Lung (tissue), 12 donors: ENCODE measurements around the gene HIBCH. TPM values are rescaled to one million over a fixed set of nuclear protein-coding genes. Genes with fewer than 3 reads are reported as not detected.

Experiments used
- ATAC-seq: fragments of 200-7000 bp; cut with Tn5 transposase; one replicate; pipeline ENCODE4 v1.9.1; 2020; ENCODE audit warnings: moderate number of reproducible peaks; ENCODE audit not compliant: insufficient read depth, low FRiP score
- DNase-seq, 3 donors: peaks; one replicate each; pipeline ENCODE4 v3.0.0-alpha.2; 2013 to 2017
- H3K27ac ChIP-seq, 2 donors: one replicate each; pipeline ENCODE4 v1.5.1; 2013; ENCODE audit warnings: mild to moderate bottlenecking in 2 of 2, moderate library complexity in 2 of 2, control low read depth in 1 of 2, inconsistent platforms in 1 of 2, low read depth in 1 of 2, low read length in 1 of 2
- H3K27me3 ChIP-seq, 3 donors: one replicate each; pipeline ENCODE4 v1.5.1; 2013; ENCODE audit warnings: low read length in 2 of 3; ENCODE audit not compliant: control insufficient read depth in 3 of 3, insufficient read depth in 3 of 3
- H3K36me3 ChIP-seq, 4 donors: one replicate each; pipeline ENCODE4 v1.5.1; 2013; ENCODE audit warnings: low read length in 4 of 4, mild to moderate bottlenecking in 1 of 4, moderate library complexity in 1 of 4; ENCODE audit not compliant: control insufficient read depth in 4 of 4, insufficient read depth in 4 of 4
- H3K4me1 ChIP-seq, 5 donors: one replicate each; pipeline ENCODE4 v1.5.1; 2013; ENCODE audit warnings: low read length in 5 of 5, mild to moderate bottlenecking in 2 of 5, moderate library complexity in 1 of 5; ENCODE audit not compliant: control insufficient read depth in 5 of 5, insufficient read depth in 5 of 5
- H3K4me3 ChIP-seq: one replicate; pipeline ENCODE4 v1.5.1; 2013; ENCODE audit warnings: mild to moderate bottlenecking, control low read depth, moderate library complexity
- H3K9ac ChIP-seq, 2 donors: one replicate each; pipeline ENCODE4 v1.5.1; 2013; ENCODE audit warnings: low read length in 2 of 2, control low read depth in 1 of 2; ENCODE audit not compliant: insufficient read depth in 1 of 2
- H3K9me3 ChIP-seq, 4 donors: one replicate each; pipeline ENCODE4 v1.5.1; 2013; ENCODE audit warnings: low read length in 3 of 4, mild to moderate bottlenecking in 1 of 4, moderate library complexity in 1 of 4; ENCODE audit not compliant: control insufficient read depth in 4 of 4, insufficient read depth in 3 of 4
- CTCF ChIP-seq: IDR thresholded peaks from 2 replicates; pipeline ENCODE4 v1.5.1; 2012; ENCODE audit warnings: mild to moderate bottlenecking; ENCODE audit errors: control extremely low read depth, extremely low read depth
- WGBS, 2 donors: extraction: QIAGEN DNeasy Blood & Tissue Kit; methylation state at CpG; one replicate each; pipeline ENCODE4 v1.1.7; 2013; 5-methylcytosine and 5-hydroxymethylcytosine counted together
- polyA plus RNA-seq, 2 donors: library from polyadenylated mRNA; stranded (reverse); fragments of 200-250 nt; gene quantifications; one replicate each; pipeline ENCODE4 v1.2.1, GENCODE V29; 2013
- total RNA-seq, 2 donors: library from RNA; depleted of rRNA in 1 of 2; stranded (reverse); fragments of >200 nt in 1 of 2; gene quantifications; one replicate each; pipeline ENCODE4 v1.2.1, GENCODE V29; 2014 to 2021
- donor health status: control.
- donor health status: control.
- donor health status: Bipolar disorder and iron deficiency.
- donor health status: healthy.
- donor health status: DM: yes; HTN: yes; CAD: no.

HIBCH gene
- total and polyA plus RNA-seq, 4 donors = 14.2 to 50.0 (median 17.9) TPM

GRCh38 chr2:190254063-190254850 lies 65.4 kb downstream of the HIBCH start:
- TF ChIP-seq CTCF = no peak
- Histone ChIP-seq H3K9ac (no peak overlapping the region), H3K9me3 (no peaks in the 10 kb centered on the region), H3K4me1 (peaks cover 0 to 12% (median 0%) of the 10 kb centered on the region in 5 donors), H3K27me3 (no peaks in the 10 kb centered on the region), H3K36me3 (peaks cover 11 to 19% (median 15%) of the 10 kb centered on the region in 4 donors), H3K27ac (no peak overlapping the region), H3K4me3 (no peak overlapping the region)
- WGBS, 2 donors = 95 to 99% methylated on average over 3 of the region's 3 CpGs
- DNase-seq (no peak), ATAC-seq (no peak)

GRCh38 chr2:190250421-190250820 lies 69.2 kb downstream of the HIBCH start:
- Histone ChIP-seq H3K27me3 (no peaks in the 10 kb centered on the region), H3K9me3 (no peaks in the 10 kb centered on the region), H3K4me1 (peaks cover 0 to 12% (median 0%) of the 10 kb centered on the region in 5 donors), H3K36me3 (peaks cover 0 to 19% (median 9%) of the 10 kb centered on the region in 4 donors), H3K27ac (no peak overlapping the region), H3K4me3 (no peak overlapping the region), H3K9ac (no peak overlapping the region)
- WGBS, 2 donors = 83 to 84% methylated on average over 2 of the region's 2 CpGs
- ATAC-seq = no peak
- no peak for DNase-seq
- TF ChIP-seq CTCF = no peak

- H3K4me1 ChIP-seq = no peaks in the 10 kb centered on the region
- H3K9me3 ChIP-seq = peaks cover 0 to 3% (median 0%) of the 10 kb centered on the region in 4 donors
- H3K36me3 ChIP-seq = peaks cover 0 to 4% (median 4%) of the 10 kb centered on the region in 4 donors
- no peak overlapping the region for H3K4me3 ChIP-seq
- 79 to 87% methylated on average over 2 of the region's 2 CpGs for WGBS, 2 donors
- no peak for DNase-seq
- no peak overlapping the region for H3K27ac ChIP-seq
- TF ChIP-seq CTCF = no peak
- no peaks in the 10 kb centered on the region for H3K27me3 ChIP-seq
- H3K9ac ChIP-seq = no peak overlapping the region
- no peak for ATAC-seq
These were observed 84.0 kb downstream of the HIBCH start for GRCh38 chr2:190235551-190236075.
